Kidney (tissue), 14 donors: ENCODE results near the gene LCLAT1. TPM values are rescaled to one million over a fixed set of nuclear protein-coding genes. Genes with fewer than 3 reads are reported as not detected.

ENCODE experiments used
- DNase-seq, 5 donors: peaks; one replicate each; pipeline ENCODE4 v3.0.0-alpha.2; 2013 to 2020
- FAIRE-seq: peaks from 2 replicates; lab custom pipeline; 2012; peaks lifted over from hg19 to GRCh38; lab: Jason Lieb, UNC
- H3K27ac ChIP-seq, 2 donors: one replicate each; pipeline ENCODE4 v1.7.0; 2013; ENCODE audit warnings: low read depth in 2 of 2, low read length in 2 of 2, inconsistent platforms in 1 of 2
- H3K27me3 ChIP-seq: one replicate; pipeline ENCODE4 v1.7.1; 2013; ENCODE audit warnings: low read length, inconsistent platforms; ENCODE audit not compliant: control insufficient read depth, insufficient read depth
- H3K36me3 ChIP-seq, 3 donors: one replicate each; pipeline versions ENCODE4 v1.7.0 to v1.7.1; 2013; ENCODE audit warnings: low read length in 3 of 3, control low read depth in 1 of 3, inconsistent platforms in 1 of 3; ENCODE audit not compliant: insufficient read depth in 3 of 3, control insufficient read depth in 2 of 3
- H3K4me1 ChIP-seq, 3 donors: one replicate each; pipeline versions ENCODE4 v1.7.0 to v1.7.1; 2013; ENCODE audit warnings: low read length in 3 of 3, inconsistent platforms in 1 of 3, low read depth in 1 of 3; ENCODE audit not compliant: control insufficient read depth in 2 of 3, insufficient read depth in 2 of 3
- H3K4me3 ChIP-seq, 3 donors: one replicate each; pipeline versions ENCODE4 v1.7.0 to v1.8.1; 2013; ENCODE audit warnings: low read length in 3 of 3, control low read depth in 1 of 3, inconsistent platforms in 1 of 3
- H3K9ac ChIP-seq, 3 donors: one replicate each; pipeline versions ENCODE4 v1.7.0 to v1.7.1; 2013; ENCODE audit warnings: low read length in 3 of 3, control low read depth in 1 of 3, inconsistent platforms in 1 of 3
- H3K9me3 ChIP-seq, 3 donors: one replicate each; pipeline versions ENCODE4 v1.7.0 to v1.7.1; 2013; ENCODE audit warnings: low read length in 3 of 3, control low read depth in 1 of 3, inconsistent platforms in 1 of 3; ENCODE audit not compliant: control insufficient read depth in 2 of 3, insufficient read depth in 1 of 3
- intact Hi-C: fragments of 100-400 bp; cut with DNase I; formaldehyde crosslinking; loops from one replicate; pipeline ENCODE4 v1.11.1; 2022
- polyA plus RNA-seq: library from polyadenylated mRNA; stranded (reverse); fragments of 350-450 nt; fragmentation: Illumina TruSeq; extraction: RNeasy Lipid Tissue Mini Kit (QIAGEN cat#74804); gene quantifications from one replicate; pipeline ENCODE4 v1.2.3, GENCODE V29; 2014; ENCODE audit warnings: low read depth, low replicate concordance; ENCODE audit not compliant: insufficient read depth
- total RNA-seq: library from RNA; stranded (reverse); fragmentation: NEBNext Ultra II Directional; extraction: Animal tissue kit (Norgen Biotek cat#: 25700); gene quantifications from one replicate; pipeline ENCODE4 v1.2.1, GENCODE V29; 2021
- TF ChIP-seq, protein P1 (sequence below): IDR thresholded peaks from 3 replicates; pipeline ENCODE4 v1.5.1; 2012; ENCODE audit warnings: mild to moderate bottlenecking, moderate library complexity, borderline replicate concordance; ENCODE audit not compliant: insufficient read depth; ENCODE audit errors: extremely low read depth
- donor health status: control.
- donor health status: control.
- donor health status: control.
- donor health status: control.
- donor health status: control.
- donor health status: DM: yes; HTN: yes; CAD: no.
- donor health status: Normal renal cell carcinoma (clear cell type).

LCLAT1 gene
- total and polyA plus RNA-seq, 2 donors from 2014 or later: 5.6 to 19.4 TPM

GRCh38 chr2:30480703-30481322, 33.8 kb downstream of the LCLAT1 start:
- Histone ChIP-seq H3K4me1 (peaks cover 0 to 8% (median 0%) of the 10 kb centered on the region in 3 donors), H3K9ac (no peak overlapping the region), H3K27me3 (no peaks in the 10 kb centered on the region), H3K36me3 (no peaks in the 10 kb centered on the region), H3K9me3 (no peaks in the 10 kb centered on the region), H3K4me3 (no peak overlapping the region), H3K27ac (no peak overlapping the region)
- no peak for DNase-seq
- TF ChIP-seq, protein P1, sequence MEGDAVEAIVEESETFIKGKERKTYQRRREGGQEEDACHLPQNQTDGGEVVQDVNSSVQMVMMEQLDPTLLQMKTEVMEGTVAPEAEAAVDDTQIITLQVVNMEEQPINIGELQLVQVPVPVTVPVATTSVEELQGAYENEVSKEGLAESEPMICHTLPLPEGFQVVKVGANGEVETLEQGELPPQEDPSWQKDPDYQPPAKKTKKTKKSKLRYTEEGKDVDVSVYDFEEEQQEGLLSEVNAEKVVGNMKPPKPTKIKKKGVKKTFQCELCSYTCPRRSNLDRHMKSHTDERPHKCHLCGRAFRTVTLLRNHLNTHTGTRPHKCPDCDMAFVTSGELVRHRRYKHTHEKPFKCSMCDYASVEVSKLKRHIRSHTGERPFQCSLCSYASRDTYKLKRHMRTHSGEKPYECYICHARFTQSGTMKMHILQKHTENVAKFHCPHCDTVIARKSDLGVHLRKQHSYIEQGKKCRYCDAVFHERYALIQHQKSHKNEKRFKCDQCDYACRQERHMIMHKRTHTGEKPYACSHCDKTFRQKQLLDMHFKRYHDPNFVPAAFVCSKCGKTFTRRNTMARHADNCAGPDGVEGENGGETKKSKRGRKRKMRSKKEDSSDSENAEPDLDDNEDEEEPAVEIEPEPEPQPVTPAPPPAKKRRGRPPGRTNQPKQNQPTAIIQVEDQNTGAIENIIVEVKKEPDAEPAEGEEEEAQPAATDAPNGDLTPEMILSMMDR: no peak
- intact Hi-C loops: no loop called here
- no peak for FAIRE-seq

DNA sequence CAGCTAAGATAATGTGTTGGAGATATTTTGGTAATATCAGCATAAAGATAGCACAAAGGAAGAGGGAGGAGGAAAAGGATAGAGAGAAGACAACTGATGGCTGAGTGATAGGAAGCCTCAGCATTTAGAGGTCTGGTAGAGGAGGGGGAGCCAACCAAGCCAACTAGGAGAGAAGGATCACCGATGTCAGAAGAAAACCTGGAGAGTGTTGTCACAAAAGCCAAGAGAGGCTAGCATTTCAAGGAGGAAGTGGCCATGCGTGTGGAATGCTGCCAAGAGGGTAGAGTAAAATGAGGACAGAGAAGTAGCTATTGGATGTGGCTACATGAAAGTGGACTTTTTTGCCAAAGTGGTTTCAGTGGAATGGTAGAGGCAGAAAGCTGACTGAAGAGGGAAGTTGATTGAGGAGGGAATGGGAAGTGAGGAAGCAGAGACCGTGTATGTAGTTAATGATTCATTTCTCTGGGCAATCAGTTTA, 34.3 kb downstream of the LCLAT1 start:
- Histone ChIP-seq H3K27me3 (no peaks in the 10 kb centered on the region), H3K4me1 (peaks cover 0 to 8% (median 0%) of the 10 kb centered on the region in 3 donors), H3K4me3 (no peak overlapping the region), H3K9ac (no peak overlapping the region), H3K9me3 (no peaks in the 10 kb centered on the region), H3K27ac (no peak overlapping the region), H3K36me3 (no peaks in the 10 kb centered on the region)
- DNase-seq (no peak), FAIRE-seq (no peak)
- TF ChIP-seq, protein P1: no peak
- intact Hi-C loops: no loop called here

DNA sequence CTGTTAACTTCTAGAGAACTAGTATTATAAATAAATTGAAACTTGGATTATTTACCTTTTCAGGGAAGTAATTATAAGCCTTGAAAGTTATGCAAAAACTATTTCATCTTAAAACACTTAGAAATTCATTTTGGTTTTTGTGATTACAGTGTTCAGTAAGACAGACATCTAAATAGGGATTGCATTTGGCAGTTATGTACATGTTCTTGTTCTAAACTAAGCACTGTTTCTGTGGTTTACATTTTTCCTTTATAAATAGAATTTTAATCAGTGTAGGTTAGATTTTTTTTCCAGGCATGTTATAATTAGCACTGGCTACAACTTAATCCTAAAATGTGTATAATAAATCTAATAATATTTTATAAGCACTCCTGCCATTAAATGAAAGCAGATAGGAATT, 35.0 kb downstream of the LCLAT1 start:
- no peak for FAIRE-seq
- Histone ChIP-seq H3K27ac (no peak overlapping the region), H3K4me1 (peaks cover 0 to 7% (median 0%) of the 10 kb centered on the region in 3 donors), H3K4me3 (no peak overlapping the region), H3K9ac (no peak overlapping the region), H3K9me3 (no peaks in the 10 kb centered on the region), H3K27me3 (no peaks in the 10 kb centered on the region), H3K36me3 (no peaks in the 10 kb centered on the region)
- intact Hi-C loops: no loop called here
- TF ChIP-seq, protein P1: no peak
- no peak for DNase-seq
